Astrocyte (in vitro differentiated cells and primary cell): ENCODE results near the gene SCRN1.

Experiments
- CTCF ChIP-seq: IDR thresholded peaks from 2 replicates; pipeline ENCODE4 v1.5.1; 2011; ENCODE audit warnings: low read depth, mild to moderate bottlenecking, inconsistent platforms, low read length, moderate library complexity; ENCODE audit not compliant: insufficient read depth
- EZH2 ChIP-seq: IDR thresholded peaks from 2 replicates; pipeline ENCODE4 v1.6.1; 2012; ENCODE audit warnings: mild to moderate bottlenecking, low read length, inconsistent platforms; ENCODE audit not compliant: insufficient read depth

GRCh38 chr7:30003098-30003497 lies 13.5 kb upstream of the SCRN1 start:
- TF ChIP-seq CTCF (no peak), EZH2 (no peak)
